CD4-positive, alpha-beta T cell treated with Interleukin-2 at 100 ng/mL for 4 hours (primary cell): ENCODE data around the gene PLBD2.
A peak's percentile ranks its signal among the peaks of the same experiment; 100 is the strongest.
"Not testable (repeated sequence)": the region's sequence is repeated elsewhere in the genome, so short reads cannot be mapped to it uniquely, and the experiment has no call there.

ENCODE experiments used
- DNase-seq: peaks from one replicate; pipeline ENCODE4 v3.0.0-alpha.2; 2020; ENCODE audit warnings: low spot score

Gene PLBD2

GRCh38 chr12:113333877-113334785 lies 24.3 kb upstream of the PLBD2 start:
- peak; percentile 24 for DNase-seq

- peak; percentile 87 for DNase-seq
Measured at GRCh38 chr12:113334786-113335539, 23.4 kb upstream of the PLBD2 start, which contains the start of gene SLC8B1. Gene SLC8B1 (minus strand): TSS chr12:113335109. CDS start chr12:113332878, 2,231 bp downstream.

GRCh38 chr12:113339540-113339939 lies 18.8 kb upstream of the PLBD2 start:
- DNase-seq: no peak

- DNase-seq: no peak
Measured at GRCh38 chr12:113340061-113340460, 18.3 kb upstream of the PLBD2 start.

- no peak for DNase-seq
Measured at GRCh38 chr12:113341535-113341934, 16.9 kb upstream of the PLBD2 start.

GRCh38 chr12:113345318-113345717 lies 13.1 kb upstream of the PLBD2 start:
- no peak for DNase-seq

GRCh38 chr12:113346353-113346752 lies 12.0 kb upstream of the PLBD2 start:
- DNase-seq: no peak

- no peak for DNase-seq
Measured at GRCh38 chr12:113347107-113347506, 11.3 kb upstream of the PLBD2 start.

- no peak for DNase-seq
Measured at GRCh38 chr12:113347892-113348291, 10.5 kb upstream of the PLBD2 start.

GRCh38 chr12:113348849-113349536 lies 9.4 kb upstream of the PLBD2 start:
- no peak for DNase-seq

- no peak for DNase-seq
Measured at GRCh38 chr12:113351089-113351488, 7.3 kb upstream of the PLBD2 start.

GRCh38 chr12:113354192-113354591 lies 4.2 kb upstream of the PLBD2 start:
- DNase-seq: not testable (repeated sequence)

- no peak for DNase-seq
Measured at GRCh38 chr12:113359133-113359938, 949 bp downstream of the PLBD2 start.

- DNase-seq: no peak
Measured at GRCh38 chr12:113359939-113360748, 1.8 kb downstream of the PLBD2 start.

- DNase-seq: no peak
Measured at GRCh38 chr12:113361574-113362370, 3.4 kb downstream of the PLBD2 start.

- no peak for DNase-seq
Measured at GRCh38 chr12:113364698-113365097, 6.3 kb downstream of the PLBD2 start.

GRCh38 chr12:113365639-113366395 lies 7.4 kb downstream of the PLBD2 start:
- no peak for DNase-seq

GRCh38 chr12:113366827-113367226 lies 8.4 kb downstream of the PLBD2 start:
- DNase-seq: no peak

GRCh38 chr12:113368331-113368730 lies 9.9 kb downstream of the PLBD2 start:
- no peak for DNase-seq
